H9 (cell line): ENCODE results near the gene TPX2. TPM values are rescaled to one million over a fixed set of nuclear protein-coding genes. Genes with fewer than 3 reads are reported as not detected.

Experiments
- DNase-seq: peaks from one replicate; pipeline ENCODE4 v3.0.0-alpha.2; 2017
- H2AFZ ChIP-seq: one replicate; pipeline ENCODE4 v1.6.1; 2013; ENCODE audit warnings: mild to moderate bottlenecking, low read length, control low read depth, moderate library complexity
- H2AK5ac ChIP-seq: 2 replicates; pipeline ENCODE4 v1.6.1; 2013; ENCODE audit warnings: low read length, control low read depth, mixed read lengths; ENCODE audit not compliant: insufficient read length
- H2BK120ac ChIP-seq: one replicate; pipeline ENCODE4 v1.6.1; 2013; ENCODE audit warnings: low read depth, mild to moderate bottlenecking, low read length, control low read depth, inconsistent platforms; ENCODE audit not compliant: poor library complexity, severe bottlenecking
- H2BK12ac ChIP-seq: 2 replicates; pipeline ENCODE4 v1.6.1; 2013; ENCODE audit warnings: low read length, control low read depth, mixed read lengths, low read depth; ENCODE audit not compliant: insufficient read length
- H2BK15ac ChIP-seq: 2 replicates; pipeline ENCODE4 v1.6.1; 2013; ENCODE audit warnings: low read depth, low read length, control low read depth
- H2BK20ac ChIP-seq: one replicate; pipeline ENCODE4 v1.6.1; 2013; ENCODE audit warnings: low read depth, mild to moderate bottlenecking, low read length, control low read depth, inconsistent platforms; ENCODE audit not compliant: poor library complexity, severe bottlenecking
- H2BK5ac ChIP-seq: 2 replicates; pipeline ENCODE4 v1.6.1; 2013; ENCODE audit warnings: low read length, control low read depth, mixed read lengths; ENCODE audit not compliant: insufficient read length
- H3K14ac ChIP-seq: 2 replicates; pipeline ENCODE4 v1.6.1; 2013; ENCODE audit warnings: low read length, control low read depth; ENCODE audit not compliant: insufficient read depth
- H3K18ac ChIP-seq: 2 replicates; pipeline ENCODE4 v1.6.1; 2013; ENCODE audit warnings: low read depth, mild to moderate bottlenecking, mixed read lengths, low read length, control low read depth; ENCODE audit not compliant: insufficient read length
- H3K23ac ChIP-seq: 2 replicates; pipeline ENCODE4 v1.6.1; 2013; ENCODE audit warnings: low read length, control low read depth, mixed read lengths, low read depth; ENCODE audit not compliant: insufficient read length
- H3K23me2 ChIP-seq: 2 replicates; pipeline ENCODE4 v1.6.1; 2013; ENCODE audit warnings: low read depth, mild to moderate bottlenecking, mixed read lengths, low read length, control low read depth; ENCODE audit not compliant: insufficient read length, poor library complexity, severe bottlenecking
- H3K27ac ChIP-seq: 2 replicates; pipeline ENCODE4 v1.5.1; 2013; ENCODE audit warnings: low read length, control low read depth, mixed read lengths, low read depth; ENCODE audit not compliant: insufficient read length
- H3K27me3 ChIP-seq: 2 replicates; pipeline ENCODE4 v1.6.1; 2013; ENCODE audit warnings: low read length, control low read depth, inconsistent platforms; ENCODE audit not compliant: insufficient read depth
- H3K4ac ChIP-seq: 2 replicates; pipeline ENCODE4 v1.6.1; 2013; ENCODE audit warnings: low read depth, mild to moderate bottlenecking, control low read depth, inconsistent platforms, low read length, moderate library complexity
- H3K4me1 ChIP-seq: 2 replicates; pipeline ENCODE4 v1.6.1; 2013; ENCODE audit warnings: low read length, control low read depth, inconsistent platforms; ENCODE audit not compliant: insufficient read depth
- H3K4me2 ChIP-seq: 2 replicates; pipeline ENCODE4 v1.6.1; 2013; ENCODE audit warnings: low read length, control low read depth, mixed read lengths; ENCODE audit not compliant: insufficient read length, insufficient read depth
- H3K56ac ChIP-seq: 2 replicates; pipeline ENCODE4 v1.6.1; 2013; ENCODE audit warnings: low read depth, mild to moderate bottlenecking, mixed read lengths, low read length, control low read depth; ENCODE audit not compliant: insufficient read length
- H3K79me1 ChIP-seq: 2 replicates; pipeline ENCODE4 v1.6.1; 2013; ENCODE audit warnings: low read depth, mild to moderate bottlenecking, moderate library complexity, low read length, control low read depth, inconsistent platforms; ENCODE audit not compliant: insufficient read depth, poor library complexity, severe bottlenecking
- H3K79me2 ChIP-seq: 2 replicates; pipeline ENCODE4 v1.6.1; 2013; ENCODE audit warnings: low read length, control low read depth, inconsistent platforms; ENCODE audit not compliant: insufficient read depth
- H3K9ac ChIP-seq: 2 replicates; pipeline ENCODE4 v1.6.1; 2013; ENCODE audit warnings: low read length, control low read depth, mixed read lengths; ENCODE audit not compliant: insufficient read length; ENCODE audit errors: extremely low read depth
- H3K9me3 ChIP-seq: one replicate; pipeline ENCODE4 v1.6.1; 2013; ENCODE audit warnings: low read depth, low read length, inconsistent platforms; ENCODE audit not compliant: control insufficient read depth
- H3T11ph ChIP-seq: one replicate; pipeline ENCODE4 v1.6.1; 2013; ENCODE audit warnings: mild to moderate bottlenecking, low read length, control low read depth, inconsistent platforms
- H4K20me1 ChIP-seq: one replicate; pipeline ENCODE4 v1.6.1; 2013; ENCODE audit not compliant: control insufficient read depth, insufficient read length, insufficient read depth
- H4K5ac ChIP-seq: 2 replicates; pipeline ENCODE4 v1.6.1; 2013; ENCODE audit warnings: low read depth, mild to moderate bottlenecking, mixed read lengths, low read length, control low read depth; ENCODE audit not compliant: insufficient read length
- H4K8ac ChIP-seq: replicated peaks from 2 replicates; pipeline ENCODE4 v1.6.1; 2013; ENCODE audit warnings: low read length, control low read depth, mixed read lengths, low read depth; ENCODE audit not compliant: insufficient read length
- H4K91ac ChIP-seq: 2 replicates; pipeline ENCODE4 v1.6.1; 2013; ENCODE audit warnings: low read depth, mild to moderate bottlenecking, moderate library complexity, mixed read lengths, low read length, control low read depth; ENCODE audit not compliant: insufficient read length
- H3K27ac Mint-ChIP-seq, 3 experiments: 2 replicates in 2 of 3; 3 replicates in 1 of 3; pipeline ENCODE4 v1.8.0; 2020 to 2021; ENCODE audit warnings: mixed read lengths in 3 of 3, mild to moderate bottlenecking in 1 of 3, moderate library complexity in 1 of 3
- H3K27me3 Mint-ChIP-seq: 2 replicates; pipeline ENCODE4 v1.8.0; 2021; ENCODE audit warnings: low read depth, mild to moderate bottlenecking, moderate library complexity, mixed read lengths
- H3K36me3 Mint-ChIP-seq, 3 experiments: 2 replicates in 2 of 3; 3 replicates in 1 of 3; pipeline ENCODE4 v1.8.0; 2020 to 2021; ENCODE audit warnings: low read depth in 3 of 3, mixed read lengths in 3 of 3; ENCODE audit not compliant: insufficient read depth in 1 of 3
- H3K4me1 Mint-ChIP-seq, 2 experiments: 2 replicates each; pipeline ENCODE4 v1.8.0; 2020; ENCODE audit warnings: mixed read lengths in 2 of 2
- H3K4me3 Mint-ChIP-seq, 2 experiments: 2 replicates in 1 of 2; 3 replicates in 1 of 2; pipeline ENCODE4 v1.8.0; 2020 to 2021; ENCODE audit warnings: mild to moderate bottlenecking in 2 of 2, mixed read lengths in 2 of 2, moderate library complexity in 1 of 2
- H3K9me3 Mint-ChIP-seq, 2 experiments: 2 replicates in 1 of 2; 3 replicates in 1 of 2; pipeline ENCODE4 v1.8.0; 2020; ENCODE audit warnings: mild to moderate bottlenecking in 2 of 2, mixed read lengths in 2 of 2, moderate library complexity in 1 of 2
- WGBS: extraction: QIAGEN DNeasy Blood & Tissue Kit; methylation state at CpG from one replicate; pipeline ENCODE4 v1.1.7; 2013; ENCODE audit warnings: missing lambda C conversion rate, low lambda C conversion rate, mixed read lengths; ENCODE audit not compliant: insufficient read length; ENCODE audit errors: extremely low coverage; 5-methylcytosine and 5-hydroxymethylcytosine counted together
- total RNA-seq: library from RNA; stranded (reverse); gene quantifications from 2 replicates; pipeline ENCODE4 v1.2.1, GENCODE V29; 2021
- TF ChIP-seq, protein P1 (sequence below): fragments of 200-600 bp; sonication (generic); conservative IDR thresholded peaks from 3 replicates; pipeline ENCODE4 v1.8.0; 2021; ENCODE audit warnings: antibody characterized with exemption, mild to moderate bottlenecking

TPX2 gene
- total RNA-seq, 1 experiment from 2014 or later = 161 TPM

DNA sequence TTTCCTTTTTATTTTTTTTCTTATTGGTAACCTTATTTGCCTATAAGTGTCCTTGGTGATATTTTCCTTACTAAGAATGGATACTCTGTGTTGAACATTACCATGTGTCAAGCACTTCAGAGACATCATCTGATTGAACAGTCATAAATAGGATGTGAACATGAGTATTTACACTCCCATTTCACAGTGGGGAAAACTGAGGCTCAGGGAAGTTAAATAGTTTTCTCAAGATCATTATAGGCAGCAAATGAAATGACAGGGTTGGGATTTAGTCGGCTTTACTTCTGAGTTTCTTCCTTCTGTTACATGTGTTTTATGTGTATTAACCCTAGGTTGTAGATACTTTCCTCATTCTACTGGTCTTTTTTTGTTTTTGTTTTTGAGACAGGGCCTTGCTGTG, 35.3 kb downstream of the TPX2 start:
- no CpG with 5 or more reads among the region's 1 CpG for WGBS
- H3K4ac ChIP-seq = no peak overlapping the region

More for the DNA sequence above, 35.3 kb downstream of the TPX2 start:
- H3T11ph ChIP-seq = no peak overlapping the region
- H3K56ac ChIP-seq = no peak overlapping the region
- no peaks in the 10 kb centered on the region for H3K9me3 Mint-ChIP-seq
- H3K9me3 ChIP-seq = no peaks in the 10 kb centered on the region
- H3K14ac ChIP-seq = no peak overlapping the region
- no peaks in the 10 kb centered on the region for H3K79me1 ChIP-seq
- no peak overlapping the region for H3K23ac ChIP-seq
- H3K27ac Mint-ChIP-seq = peak overlapping the region in 1 of 3 experiments; percentile 46; a peak in 1 of 7 replicates
- no peak overlapping the region for H3K4me3 Mint-ChIP-seq
- H3K18ac ChIP-seq = no peak overlapping the region
- no peak overlapping the region for H2BK120ac ChIP-seq
- TF ChIP-seq, protein P1, sequence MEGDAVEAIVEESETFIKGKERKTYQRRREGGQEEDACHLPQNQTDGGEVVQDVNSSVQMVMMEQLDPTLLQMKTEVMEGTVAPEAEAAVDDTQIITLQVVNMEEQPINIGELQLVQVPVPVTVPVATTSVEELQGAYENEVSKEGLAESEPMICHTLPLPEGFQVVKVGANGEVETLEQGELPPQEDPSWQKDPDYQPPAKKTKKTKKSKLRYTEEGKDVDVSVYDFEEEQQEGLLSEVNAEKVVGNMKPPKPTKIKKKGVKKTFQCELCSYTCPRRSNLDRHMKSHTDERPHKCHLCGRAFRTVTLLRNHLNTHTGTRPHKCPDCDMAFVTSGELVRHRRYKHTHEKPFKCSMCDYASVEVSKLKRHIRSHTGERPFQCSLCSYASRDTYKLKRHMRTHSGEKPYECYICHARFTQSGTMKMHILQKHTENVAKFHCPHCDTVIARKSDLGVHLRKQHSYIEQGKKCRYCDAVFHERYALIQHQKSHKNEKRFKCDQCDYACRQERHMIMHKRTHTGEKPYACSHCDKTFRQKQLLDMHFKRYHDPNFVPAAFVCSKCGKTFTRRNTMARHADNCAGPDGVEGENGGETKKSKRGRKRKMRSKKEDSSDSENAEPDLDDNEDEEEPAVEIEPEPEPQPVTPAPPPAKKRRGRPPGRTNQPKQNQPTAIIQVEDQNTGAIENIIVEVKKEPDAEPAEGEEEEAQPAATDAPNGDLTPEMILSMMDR = no peak
- H4K20me1 ChIP-seq = no peaks in the 10 kb centered on the region
- peaks cover 61 to 93% (median 92%) of the 10 kb centered on the region in 3 experiments for H3K36me3 Mint-ChIP-seq
- H4K8ac ChIP-seq = no peak overlapping the region
- no peaks in the 10 kb centered on the region for H3K27me3 Mint-ChIP-seq
- no peak overlapping the region for H3K27ac ChIP-seq
- no peak for DNase-seq
- H4K91ac ChIP-seq = no peak overlapping the region
- H3K4me1 Mint-ChIP-seq = no peaks in the 10 kb centered on the region
- no peak overlapping the region for H2AFZ ChIP-seq
- H4K5ac ChIP-seq = no peak overlapping the region
- H3K9ac ChIP-seq = no peak overlapping the region
- H3K4me2 ChIP-seq = no peak overlapping the region
- H3K4me1 ChIP-seq = no peaks in the 10 kb centered on the region
- no peak overlapping the region for H2BK12ac ChIP-seq
- no peak overlapping the region for H2AK5ac ChIP-seq
- H3K27me3 ChIP-seq = no peaks in the 10 kb centered on the region
- H2BK15ac ChIP-seq = no peak overlapping the region
- no peaks in the 10 kb centered on the region for H3K79me2 ChIP-seq
- H2BK5ac ChIP-seq = no peak overlapping the region
- H3K23me2 ChIP-seq = no peaks in the 10 kb centered on the region
- no peak overlapping the region for H2BK20ac ChIP-seq
